H1 (cell line): ENCODE data around the gene COL25A1. TPM values are rescaled to one million over a fixed set of nuclear protein-coding genes. Genes with fewer than 3 reads are reported as not detected.

Experiments
- CTCF ChIA-PET: fragments of 300-600 bp; sonication (Branson Sonifier 250); formaldehyde crosslinking; loops from one replicate; lab custom pipeline; 2021; ENCODE audit not compliant: partially characterized antibody; lab: Charles Lee
- POLR2A ChIA-PET: fragments of 300-600 bp; sonication (Branson Sonifier 250); formaldehyde crosslinking; loops from one replicate; lab custom pipeline; 2021; ENCODE audit warnings: inconsistent platforms; ENCODE audit not compliant: partially characterized antibody; lab: Charles Lee
- DNase-seq, 2 experiments: peaks; one replicate each; pipeline versions ENCODE4 v3.0.0 to v3.0.0-alpha.2; 2010 to 2022; ENCODE audit warnings: low spot score in 2 of 2, low read depth in 1 of 2, mixed read lengths in 1 of 2
- FAIRE-seq: peaks from 2 replicates; lab custom pipeline; 2011; peaks lifted over from hg19 to GRCh38; lab: Jason Lieb, UNC
- H2AFZ ChIP-seq: 2 replicates; pipeline ENCODE4 v1.8.1; 2012; ENCODE audit warnings: low read length, inconsistent platforms
- H2AK5ac ChIP-seq: 2 replicates; pipeline ENCODE4 v1.6.1; 2013; ENCODE audit warnings: low read depth, low read length
- H2BK120ac ChIP-seq: replicated peaks from 2 replicates; pipeline ENCODE3; 2013; ENCODE audit warnings: low read depth, low read length, inconsistent platforms
- H2BK12ac ChIP-seq: 2 replicates; pipeline ENCODE4 v1.6.1; 2013; ENCODE audit warnings: low read depth, low read length
- H2BK15ac ChIP-seq: 2 replicates; pipeline ENCODE4 v1.6.1; 2013; ENCODE audit warnings: low read length
- H2BK20ac ChIP-seq: 2 replicates; pipeline ENCODE4 v1.6.1; 2013; ENCODE audit warnings: low read length
- H2BK5ac ChIP-seq: 2 replicates; pipeline ENCODE4 v1.6.1; 2013; ENCODE audit warnings: low read depth, low read length
- H3K14ac ChIP-seq: 2 replicates; pipeline ENCODE4 v1.6.1; 2013; ENCODE audit warnings: inconsistent platforms; ENCODE audit not compliant: insufficient read length
- H3K18ac ChIP-seq: 2 replicates; pipeline ENCODE4 v1.6.1; 2013; ENCODE audit warnings: low read length; ENCODE audit errors: extremely low read depth
- H3K23ac ChIP-seq: 2 replicates; pipeline ENCODE4 v1.6.1; 2013; ENCODE audit warnings: inconsistent platforms; ENCODE audit not compliant: insufficient read length
- H3K23me2 ChIP-seq: 2 replicates; pipeline ENCODE4 v1.6.1; 2013; ENCODE audit warnings: low read depth, low read length
- H3K27ac ChIP-seq: 2 replicates; pipeline ENCODE4 v1.6.1; 2011; ENCODE audit warnings: low read depth, low read length, inconsistent platforms
- H3K27me3 ChIP-seq, 4 experiments: replicated peaks in 1 of 4; 1 replicate in 1 of 4; 2 replicates in 3 of 4; pipeline versions ENCODE4 v1.6.1 to v1.8.1; 2011 to 2013; ENCODE audit warnings: low read length in 3 of 4, mild to moderate bottlenecking in 3 of 4, inconsistent platforms in 2 of 4, mixed read lengths in 2 of 4, moderate library complexity in 1 of 4; ENCODE audit not compliant: control insufficient read depth in 3 of 4, insufficient read depth in 3 of 4; ENCODE audit errors: extremely low read depth in 1 of 4
- H3K36me3 ChIP-seq, 4 experiments: 2 replicates each; pipeline versions ENCODE4 v1.6.1 to v1.8.1; 2011 to 2013; ENCODE audit warnings: mild to moderate bottlenecking in 4 of 4, low read length in 3 of 4, moderate library complexity in 2 of 4, control low read depth in 1 of 4, inconsistent platforms in 1 of 4; ENCODE audit not compliant: insufficient read depth in 4 of 4, control insufficient read depth in 2 of 4
- H3K4ac ChIP-seq: replicated peaks from 2 replicates; pipeline ENCODE3; 2013; ENCODE audit warnings: low read length, low read depth, mixed read lengths, inconsistent platforms; ENCODE audit not compliant: insufficient read length
- H3K4me1 ChIP-seq, 4 experiments: replicated peaks in 1 of 4; 1 replicate in 1 of 4; 2 replicates in 3 of 4; pipeline versions ENCODE4 v1.6.1 to v1.8.1; 2011 to 2013; ENCODE audit warnings: low read length in 3 of 4, inconsistent platforms in 2 of 4, mixed read lengths in 1 of 4; ENCODE audit not compliant: insufficient read depth in 4 of 4, control insufficient read depth in 3 of 4
- H3K4me2 ChIP-seq, 2 experiments: 2 replicates each; pipeline versions ENCODE4 v1.6.1 to v1.8.1; 2011 to 2013; ENCODE audit warnings: low read depth in 2 of 2, low read length in 2 of 2, control low read depth in 1 of 2, inconsistent platforms in 1 of 2, mild to moderate bottlenecking in 1 of 2; ENCODE audit not compliant: insufficient read depth in 1 of 2
- H3K4me3 ChIP-seq, 4 experiments: fragments of 200-600, 300-600 bp in 1 of 4; sonication (generic), shearing (Covaris generic), sonication (Bioruptor Twin) in 1 of 4; 2 replicates each; pipeline versions ENCODE4 v1.5.1 to v1.8.1; 2011 to 2016; ENCODE audit warnings: low read length in 4 of 4, low read depth in 3 of 4, control low read depth in 2 of 4, inconsistent platforms in 2 of 4, mild to moderate bottlenecking in 2 of 4, mixed read lengths in 1 of 4, moderate library complexity in 1 of 4; ENCODE audit not compliant: insufficient read depth in 2 of 4; ENCODE audit errors: extremely low read depth in 1 of 4
- H3K56ac ChIP-seq: replicated peaks from 2 replicates; pipeline ENCODE3; 2013; ENCODE audit warnings: low read depth, mild to moderate bottlenecking, mixed read lengths, low read length, inconsistent platforms; ENCODE audit not compliant: insufficient read length
- H3K79me1 ChIP-seq: 2 replicates; pipeline ENCODE4 v1.6.1; 2013; ENCODE audit warnings: low read depth, low read length, control low read depth
- H3K79me2 ChIP-seq, 2 experiments: 2 replicates each; pipeline versions ENCODE4 v1.6.1 to v1.8.1; 2012 to 2013; ENCODE audit warnings: low read length in 2 of 2, mild to moderate bottlenecking in 2 of 2, inconsistent platforms in 1 of 2; ENCODE audit not compliant: insufficient read depth in 2 of 2, control insufficient read depth in 1 of 2
- H3K9ac ChIP-seq, 4 experiments: replicated peaks in 1 of 4; 1 replicate in 1 of 4; 2 replicates in 3 of 4; pipeline versions ENCODE4 v1.6.1 to v1.8.1; 2011 to 2013; ENCODE audit warnings: low read depth in 3 of 4, low read length in 3 of 4, control low read depth in 2 of 4, mild to moderate bottlenecking in 2 of 4, moderate library complexity in 2 of 4, inconsistent platforms in 1 of 4; ENCODE audit errors: extremely low read depth in 1 of 4
- H3K9me3 ChIP-seq, 2 experiments: 2 replicates each; pipeline versions ENCODE4 v1.6.1 to v1.8.1; 2012 to 2013; ENCODE audit warnings: mild to moderate bottlenecking in 2 of 2, moderate library complexity in 2 of 2, control low read depth in 1 of 2, inconsistent platforms in 1 of 2, low read depth in 1 of 2, low read length in 1 of 2, mixed read lengths in 1 of 2; ENCODE audit not compliant: insufficient read depth in 2 of 2
- H4K20me1 ChIP-seq, 2 experiments: replicated peaks in 1 of 2; 2 replicates each; pipeline versions ENCODE3 to v1.8.1; 2011 to 2013; ENCODE audit warnings: inconsistent platforms in 2 of 2, low read length in 2 of 2, mild to moderate bottlenecking in 1 of 2; ENCODE audit not compliant: insufficient read depth in 2 of 2, control insufficient read depth in 1 of 2
- H4K5ac ChIP-seq: 2 replicates; pipeline ENCODE4 v1.6.1; 2013; ENCODE audit warnings: low read length, low read depth, mixed read lengths, inconsistent platforms; ENCODE audit not compliant: insufficient read length
- H4K8ac ChIP-seq: 2 replicates; pipeline ENCODE4 v1.8.0; 2013; ENCODE audit warnings: mild to moderate bottlenecking, moderate library complexity, low read length, inconsistent platforms; ENCODE audit not compliant: insufficient read depth; ENCODE audit errors: extremely low read depth
- H4K91ac ChIP-seq: replicated peaks from 2 replicates; pipeline ENCODE3; 2013; ENCODE audit warnings: low read length, mixed read lengths, inconsistent platforms; ENCODE audit not compliant: insufficient read length
- ASH2L ChIP-seq: fragments of 200-600, 300-600 bp; sonication (generic); IDR thresholded peaks from one replicate; pipeline ENCODE4 v1.7.1; 2017; ENCODE audit warnings: low read length
- ATF2 ChIP-seq: IDR thresholded peaks from 2 replicates; pipeline ENCODE4 v1.6.1; 2012; ENCODE audit warnings: low read length, inconsistent platforms
- CHD2 ChIP-seq: IDR thresholded peaks from 2 replicates; pipeline ENCODE4 v1.6.1; 2012; ENCODE audit warnings: low read length, improper control_type of control experiment
- CREB1 ChIP-seq: IDR thresholded peaks from 2 replicates; pipeline ENCODE4 v1.6.1; 2012; ENCODE audit warnings: inconsistent platforms
- E2F6 ChIP-seq: IDR thresholded peaks from 2 replicates; pipeline ENCODE4 v1.6.1; 2012; ENCODE audit warnings: inconsistent platforms
- HDAC2 ChIP-seq, 2 experiments: fragments of 300-600 bp in 1 of 2; sonication (generic) in 1 of 2; IDR thresholded peaks; 2 replicates each; pipeline ENCODE4 v1.6.1; 2011 to 2012; ENCODE audit warnings: low read depth in 2 of 2, low read length in 2 of 2, mild to moderate bottlenecking in 2 of 2, moderate library complexity in 2 of 2, borderline replicate concordance in 1 of 2, inconsistent platforms in 1 of 2
- MAFK ChIP-seq: IDR thresholded peaks from 2 replicates; pipeline ENCODE4 v1.6.1; 2012; ENCODE audit warnings: low read depth, mild to moderate bottlenecking, improper control_type of control experiment, low read length
- MAX ChIP-seq: IDR thresholded peaks from 2 replicates; pipeline ENCODE4 v1.6.1; 2012; ENCODE audit warnings: inconsistent platforms
- NRF1 ChIP-seq: IDR thresholded peaks from 2 replicates; pipeline ENCODE4 v1.6.1; 2011; ENCODE audit warnings: mild to moderate bottlenecking, low read depth, low read length, improper control_type of control experiment
- RBBP5 ChIP-seq: IDR thresholded peaks from 2 replicates; pipeline ENCODE4 v1.7.1; 2012; ENCODE audit warnings: low read depth, mild to moderate bottlenecking, inconsistent platforms, low read length, moderate library complexity, borderline replicate concordance
- SP1 ChIP-seq: IDR thresholded peaks from 2 replicates; pipeline ENCODE4 v1.6.1; 2011; ENCODE audit warnings: low read depth, low read length
- SUZ12 ChIP-seq: fragments of 200-600 bp; sonication (generic); IDR thresholded peaks from 2 replicates; pipeline ENCODE4 v1.6.1; 2012; ENCODE audit warnings: mild to moderate bottlenecking, inconsistent platforms, low read length, moderate library complexity, mixed read lengths
- WGBS, 2 experiments: shearing (Covaris generic) in 1 of 2; methylation state at CpG; one replicate each; pipeline versions ENCODE4 v1.1.6 to v1.1.7; 2013 to 2015; ENCODE audit warnings: low lambda C conversion rate in 2 of 2, mixed read lengths in 2 of 2, inconsistent platforms in 1 of 2, low coverage in 1 of 2, missing lambda C conversion rate in 1 of 2; ENCODE audit not compliant: insufficient replicate concordance in 2 of 2, insufficient coverage in 1 of 2, insufficient read length in 1 of 2; ENCODE audit errors: extremely low coverage in 1 of 2, missing lambda C conversion rate in 1 of 2; 5-methylcytosine and 5-hydroxymethylcytosine counted together
- polyA plus RNA-seq, 7 experiments: library from polyadenylated mRNA; depleted of rRNA in 3 of 7; stranded (reverse) in 5 of 7; unstranded in 2 of 7; fragments of >200 nt in 5 of 7; fragments of 200-250 nt in 2 of 7; gene quantifications; 1 replicate in 5 of 7; 2 replicates in 1 of 7; 4 replicates in 1 of 7; pipeline versions ENCODE4 v1.2.1 to v1.2.3, GENCODE V29; 2011 to 2013; ENCODE audit warnings: missing spikeins in 2 of 7, mixed read lengths in 2 of 7
- total RNA-seq: library from RNA; stranded (reverse); fragmentation: NEBNext Ultra II Directional; extraction: Animal tissue kit (Norgen Biotek cat#: 25700); gene quantifications from 2 replicates; pipeline ENCODE4 v1.2.1, GENCODE V29; 2021

The COL25A1 gene
- total and polyA plus RNA-seq, 2 of the 8 experiments (the other 6 are each of a cell fraction or from before 2014, with no cell fraction given), result 1.1 to 8.3 TPM

GRCh38 chr4:108838451-108838850, 464.0 kb downstream of the COL25A1 start:
- no peak overlapping the region for H3K4me3 ChIP-seq
- no peaks in the 10 kb centered on the region for H3K79me1 ChIP-seq
- H2BK120ac ChIP-seq, result no peak overlapping the region
- CTCF ChIA-PET, result interaction anchor here (0.6 to 1.3 kb wide), 2 partner anchors 18 to 455 kb away, joined by 3 to 4 read pairs; no protein-coding TSS in a partner anchor
- H3K36me3 ChIP-seq, result no peaks in the 10 kb centered on the region
- H2BK15ac ChIP-seq, result no peak overlapping the region
- no peaks in the 10 kb centered on the region for H3K23me2 ChIP-seq
- no peak overlapping the region for H4K8ac ChIP-seq
- H2BK5ac ChIP-seq, result no peak overlapping the region
- no peaks in the 10 kb centered on the region for H3K4me1 ChIP-seq
- no peak overlapping the region for H3K18ac ChIP-seq
- H3K27ac ChIP-seq, result no peak overlapping the region
- no peak overlapping the region for H4K91ac ChIP-seq
- FAIRE-seq, result no peak
- 94% methylated on average over 4 of the region's 4 CpGs; no CpG with 5 or more reads in 1 of the 2 experiments for WGBS, 2 experiments
- no peak overlapping the region for H2BK12ac ChIP-seq
- H3K9me3 ChIP-seq, result no peaks in the 10 kb centered on the region
- no peak for DNase-seq
- no peaks in the 10 kb centered on the region for H4K20me1 ChIP-seq
- no peak overlapping the region for H3K9ac ChIP-seq
- no peaks in the 10 kb centered on the region for H3K27me3 ChIP-seq
- H3K56ac ChIP-seq, result no peak overlapping the region
- no peak overlapping the region for H3K23ac ChIP-seq
- no peak overlapping the region for H3K4ac ChIP-seq
- H4K5ac ChIP-seq, result no peak overlapping the region
- H3K14ac ChIP-seq, result no peak overlapping the region
- no peak overlapping the region for H2BK20ac ChIP-seq
- no peak overlapping the region for H2AK5ac ChIP-seq
- POLR2A ChIA-PET, result no interaction called here
- no peak overlapping the region for H2AFZ ChIP-seq
- no peak overlapping the region for H3K4me2 ChIP-seq
- H3K79me2 ChIP-seq, result no peaks in the 10 kb centered on the region
- TF ChIP-seq ASH2L (no peak), MAFK (no peak), SP1 (no peak), HDAC2 (IDR thresholded peaks at IDR 0.05; ENCODE audit: borderline replicate concordance in 1 of 2, low read depth in 2 of 2, low read length in 2 of 2) (no peak), CREB1 (no peak), NRF1 (no peak), MAX (no peak), E2F6 (no peak), RBBP5 (no peak), ATF2 (no peak), CHD2 (no peak), SUZ12 (no peak)
